RPMI8226 (cell line): ENCODE measurements around the gene SWAP70.

Experiments
- DNase-seq: peaks from one replicate; pipeline ENCODE4 v3.0.0-alpha.2; 2015

Gene SWAP70

DNA sequence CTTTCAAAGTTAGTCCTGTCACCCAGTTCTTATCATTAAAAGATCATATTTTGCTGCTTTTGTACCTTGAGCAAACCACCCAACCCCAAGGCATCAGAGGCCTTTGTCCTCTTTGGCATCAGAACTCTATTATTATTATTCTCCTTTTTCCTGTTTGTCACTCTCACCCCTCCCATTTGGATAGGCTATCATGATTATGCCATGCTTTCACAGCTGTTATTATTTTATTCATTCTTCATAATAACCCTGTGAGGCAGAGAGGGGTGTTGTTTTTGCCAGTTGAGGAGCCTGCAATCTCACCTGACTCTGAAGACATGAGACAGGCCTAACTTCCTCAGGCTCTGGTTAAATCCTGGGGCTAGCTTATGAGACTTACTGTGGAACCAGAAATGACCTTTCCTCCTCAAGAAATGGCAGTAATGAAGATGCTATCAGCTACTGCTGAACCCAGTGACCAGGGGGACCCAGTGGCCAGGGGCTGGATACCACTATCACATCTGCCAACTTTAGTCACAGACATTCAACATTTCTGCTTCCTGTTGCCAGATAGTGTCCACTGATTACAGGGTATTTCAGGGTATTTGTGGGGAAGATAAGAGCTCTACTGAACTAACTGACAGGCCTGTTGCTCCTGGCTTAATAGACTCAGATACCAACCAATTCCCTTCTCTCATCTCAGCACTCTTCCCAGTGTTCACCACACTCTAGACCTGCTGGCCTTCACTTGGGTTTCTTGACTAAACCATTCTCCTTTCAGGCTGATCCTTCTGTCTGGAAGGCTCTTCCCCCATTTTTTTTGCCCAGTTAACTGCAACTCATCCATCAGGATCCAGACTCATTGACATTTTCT is 11.8 kb upstream of the SWAP70 start:
- DNase-seq, result no peak

DNA sequence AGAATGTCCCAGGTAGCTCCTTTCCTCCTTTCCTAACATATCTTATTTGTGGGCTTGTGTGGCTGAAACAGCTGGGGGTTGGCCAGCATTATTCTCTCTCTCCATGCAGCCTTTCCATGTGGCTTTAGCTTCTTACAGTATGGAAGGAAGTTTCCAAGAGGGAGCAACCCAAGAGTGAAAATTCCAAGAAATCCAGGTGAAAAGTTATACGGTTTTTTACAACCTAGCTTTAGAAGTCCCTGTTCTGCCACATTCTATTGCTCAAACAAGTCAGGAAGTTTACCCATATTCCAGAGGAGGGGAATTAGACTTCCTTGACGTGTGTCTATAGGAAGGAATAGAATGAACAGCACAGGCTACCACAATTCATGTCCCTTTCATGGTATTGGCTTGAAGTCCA is 10.0 kb upstream of the SWAP70 start:
- no peak for DNase-seq

DNA sequence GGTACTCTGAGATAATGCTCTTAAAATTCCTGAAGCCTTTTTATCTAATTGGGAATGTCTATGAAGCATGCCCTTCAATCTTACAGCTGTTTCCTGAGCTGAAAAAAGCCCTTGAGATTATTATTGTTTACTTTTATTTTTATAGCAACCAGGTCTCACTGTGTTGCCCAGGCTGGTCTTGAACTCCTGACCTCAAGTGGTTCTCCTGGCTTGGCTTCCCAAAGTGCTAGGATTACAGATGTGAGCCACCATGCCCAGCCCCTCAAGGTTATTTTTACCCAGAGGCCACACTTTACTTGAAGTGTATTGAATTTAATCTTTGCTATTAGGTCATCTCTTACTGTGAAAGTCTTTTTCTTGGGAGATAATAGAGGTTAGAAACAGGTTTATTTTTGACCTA is 7.0 kb upstream of the SWAP70 start:
- DNase-seq, result no peak

DNA sequence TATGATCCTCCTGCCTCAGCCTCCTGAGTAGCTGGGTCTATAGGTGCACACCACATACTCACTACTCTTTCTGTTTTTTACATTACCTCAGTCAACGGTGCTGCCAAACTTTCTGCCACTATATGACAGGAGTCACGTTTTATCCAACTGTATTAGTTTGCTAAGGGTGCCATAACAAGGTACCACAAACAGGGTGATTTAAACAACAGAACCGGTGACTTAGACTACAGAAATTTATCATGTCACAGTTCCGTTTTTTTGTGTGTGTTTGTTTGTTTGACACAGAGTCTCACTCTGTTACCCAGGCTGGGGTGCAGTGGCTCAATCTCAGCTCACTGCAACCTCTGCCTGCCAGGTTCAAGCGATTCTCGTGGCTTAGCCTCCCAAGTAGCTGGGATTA is 6.3 kb upstream of the SWAP70 start:
- no peak for DNase-seq

DNA sequence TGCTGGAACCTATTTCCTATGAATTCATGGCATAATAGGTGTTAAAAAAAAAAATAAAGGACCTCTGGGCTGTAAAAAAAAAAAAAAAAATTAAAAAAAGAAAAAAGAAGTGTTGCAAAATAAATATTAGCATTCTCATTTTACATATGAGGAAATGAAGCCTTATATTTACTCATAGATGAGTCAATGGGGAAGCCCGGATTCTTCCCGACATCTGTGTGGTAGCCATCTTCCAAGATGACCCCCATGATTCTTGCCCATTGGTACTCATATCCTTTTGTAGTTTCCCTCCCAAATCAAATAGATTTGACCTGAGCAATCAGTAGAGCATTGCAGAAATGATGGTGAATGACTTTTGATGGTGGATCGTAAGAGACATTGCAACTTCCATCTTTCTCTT is 3.0 kb upstream of the SWAP70 start:
- no peak for DNase-seq

DNA sequence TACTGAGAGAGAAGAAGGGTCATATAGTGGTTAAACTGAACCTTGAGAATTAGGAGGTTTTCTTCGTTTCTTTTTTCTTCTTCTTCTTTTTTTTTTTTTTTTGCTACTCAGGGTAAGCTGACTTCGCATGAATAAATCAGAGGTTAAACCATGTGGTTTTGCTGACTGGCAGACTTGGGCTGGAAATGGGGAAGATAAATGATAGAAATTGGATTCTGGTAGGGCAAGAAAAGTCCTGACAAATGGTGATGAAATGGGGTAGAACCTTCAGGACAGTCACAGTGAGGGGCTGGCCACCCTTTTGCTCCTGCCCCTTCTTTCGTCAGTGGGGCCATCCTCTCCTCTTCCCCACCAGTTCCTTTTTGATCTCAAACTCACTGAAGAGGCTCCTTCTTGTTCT is 1.6 kb upstream of the SWAP70 start:
- DNase-seq, result peak; percentile 38

DNA sequence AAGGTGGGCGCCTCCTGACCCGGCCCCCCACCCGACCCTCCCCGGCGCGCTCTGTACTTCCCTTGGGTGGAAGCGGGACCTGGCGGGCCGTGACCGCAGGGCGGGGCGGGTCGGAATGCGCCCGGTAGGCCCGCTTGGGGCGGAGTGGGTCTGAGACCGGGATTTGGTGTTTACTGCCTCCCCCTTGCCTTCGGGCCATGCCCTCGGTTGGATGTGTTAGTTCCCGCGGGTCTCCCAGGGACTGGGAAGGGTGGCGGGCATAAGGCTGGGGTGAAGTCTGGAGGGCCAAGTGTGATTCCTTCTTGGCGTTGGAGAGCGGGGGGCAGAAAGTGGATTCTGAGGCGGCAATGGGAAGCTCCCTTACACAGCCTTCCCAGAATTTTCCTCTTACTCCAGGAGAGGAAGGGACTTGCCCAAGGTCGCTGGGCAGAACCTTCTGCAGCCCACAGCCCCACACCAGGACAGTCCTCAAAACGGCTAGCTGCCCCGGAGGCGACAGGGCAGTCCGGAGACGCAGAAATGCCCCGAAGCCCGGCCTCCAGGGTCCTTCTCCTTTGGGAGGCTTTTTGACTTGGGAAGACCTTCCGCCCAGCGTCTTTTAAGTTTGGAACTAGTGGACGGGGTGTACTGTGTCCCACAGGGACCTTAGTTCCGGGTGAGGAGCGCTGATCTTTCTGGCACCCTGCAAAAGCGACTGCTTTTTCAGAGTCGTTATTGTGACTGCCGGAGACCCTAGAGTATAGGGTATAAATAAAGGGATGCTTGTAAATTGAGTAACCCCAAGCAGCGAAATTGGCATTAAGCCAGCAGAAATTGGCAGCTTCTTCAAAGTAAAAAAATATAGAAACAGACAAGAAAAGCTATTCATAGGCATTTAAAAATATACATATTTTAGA is 647 bp downstream of the SWAP70 start:
- DNase-seq, result no peak

DNA sequence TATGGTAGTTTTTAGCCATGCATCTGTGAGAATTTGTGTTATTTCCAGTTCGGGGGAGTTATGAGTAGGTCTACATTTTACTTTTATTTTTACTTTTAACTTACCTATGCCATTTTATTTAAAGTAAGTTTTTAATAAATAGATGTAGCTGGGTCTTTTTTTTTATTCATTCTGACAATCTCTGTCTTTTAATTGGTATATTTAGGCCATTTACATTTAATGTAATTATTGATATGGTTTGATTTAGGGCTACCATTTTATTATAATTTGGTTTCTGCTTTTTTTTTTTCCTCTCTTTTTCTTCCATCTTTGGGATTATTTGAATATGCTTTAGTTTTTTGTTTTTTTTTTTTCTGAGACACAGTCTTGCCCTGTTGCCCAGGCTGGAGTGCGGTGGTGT is 1.9 kb downstream of the SWAP70 start:
- DNase-seq, result no peak

DNA sequence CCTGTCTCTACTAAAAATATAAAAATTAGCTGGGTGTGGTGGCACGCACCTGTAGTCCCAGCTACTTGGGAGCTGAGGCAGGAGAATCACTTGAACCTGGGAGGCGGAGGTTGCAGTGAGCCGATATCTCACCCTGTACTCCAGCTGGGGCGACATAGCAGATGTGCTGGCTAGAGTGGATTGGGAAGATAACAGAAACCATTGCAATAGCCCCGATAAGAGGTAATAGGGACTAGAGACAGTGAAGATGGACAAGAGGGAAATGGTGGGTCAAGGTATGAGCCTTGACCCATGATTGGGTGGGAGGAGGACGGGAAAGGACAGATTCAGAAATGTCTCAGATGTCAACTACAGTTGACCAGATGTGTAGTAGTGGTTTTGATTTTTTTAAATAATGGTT is 6.1 kb downstream of the SWAP70 start:
- DNase-seq, result no peak

DNA sequence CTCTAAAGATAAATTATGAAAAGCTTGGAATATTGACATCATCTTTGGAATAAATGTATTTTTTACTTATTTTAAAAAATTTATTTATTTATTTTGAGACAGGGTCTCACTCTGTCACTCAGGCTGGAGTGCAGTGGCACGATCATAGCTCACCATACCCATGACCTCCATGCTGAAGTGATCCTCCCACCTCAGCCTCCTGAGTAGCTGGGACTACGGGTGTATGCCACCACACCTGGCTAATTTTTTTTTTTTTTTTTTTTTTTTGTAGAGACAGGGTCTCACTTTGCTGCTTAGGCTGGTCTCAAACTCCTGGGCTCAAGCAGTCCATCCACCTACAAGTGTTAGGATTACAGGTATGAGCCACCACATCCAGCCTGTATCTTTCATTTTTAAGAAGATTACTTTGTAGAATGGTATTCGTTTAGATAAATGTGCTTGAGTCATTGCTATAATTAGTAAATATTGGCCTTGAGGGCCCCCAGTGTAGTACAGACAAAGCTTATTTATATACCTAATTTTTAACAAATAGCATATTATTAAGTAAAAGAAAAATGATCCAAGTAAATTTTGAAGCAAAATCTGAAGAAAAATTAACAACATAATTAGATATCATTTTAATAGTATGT is 8.5 kb downstream of the SWAP70 start:
- DNase-seq, result no peak

DNA sequence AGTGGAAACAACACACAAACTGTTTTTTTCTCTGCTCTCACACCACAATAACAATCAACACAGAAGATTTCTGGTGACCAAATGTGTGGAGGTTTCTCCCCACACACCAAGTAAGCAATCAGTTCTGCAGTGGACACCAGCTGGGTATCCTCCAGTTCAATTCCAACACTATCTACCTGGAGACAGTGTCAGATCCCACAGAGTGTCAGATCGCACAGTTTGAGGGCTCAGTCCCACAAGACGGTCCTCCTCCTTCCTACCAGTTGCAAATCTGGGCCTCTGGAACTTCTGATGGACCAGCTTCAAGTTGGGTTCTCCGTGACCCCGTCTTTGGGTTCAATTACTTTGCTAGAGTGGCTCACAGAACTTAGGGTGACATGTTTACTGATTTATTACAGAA is 9.0 kb downstream of the SWAP70 start:
- DNase-seq, result no peak

DNA sequence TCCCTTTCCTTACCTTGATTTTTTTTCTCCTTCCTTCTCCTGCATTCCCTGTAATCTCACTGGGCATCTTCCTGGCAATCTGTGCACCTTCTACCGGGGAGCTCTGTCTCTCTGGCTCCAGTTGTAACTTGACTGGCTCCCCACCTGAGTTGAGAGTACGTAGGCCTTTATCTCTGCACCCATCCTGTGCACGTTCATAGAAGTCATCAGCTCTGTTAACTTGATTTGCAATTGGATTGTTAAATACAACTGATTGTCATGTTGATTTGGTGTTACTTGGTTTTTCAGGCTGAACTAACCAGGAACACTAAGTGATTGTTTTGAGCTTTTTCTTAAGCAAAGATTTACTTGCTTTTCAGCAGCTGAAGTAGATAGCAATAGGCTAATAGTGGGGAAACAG is 11.8 kb downstream of the SWAP70 start:
- no peak for DNase-seq

DNA sequence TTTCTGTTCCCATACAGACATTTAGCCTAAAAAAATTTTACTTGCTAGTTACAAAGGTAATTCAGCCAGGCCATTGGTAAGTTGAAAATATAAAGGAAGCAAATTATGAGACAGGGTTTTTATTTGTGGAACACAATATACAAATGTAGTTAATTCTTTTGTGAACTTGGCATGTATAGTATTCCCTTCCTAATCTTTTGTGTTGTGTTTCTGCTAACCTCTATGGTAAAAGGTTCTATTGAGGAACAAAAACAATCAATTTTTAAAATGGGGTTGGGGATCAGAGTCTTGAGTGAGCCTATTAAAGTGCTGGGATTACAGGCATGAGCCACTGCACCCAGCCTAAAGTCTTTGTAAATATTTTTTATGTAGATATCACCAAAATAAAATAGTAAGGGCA is 14.1 kb downstream of the SWAP70 start:
- no peak for DNase-seq

DNA sequence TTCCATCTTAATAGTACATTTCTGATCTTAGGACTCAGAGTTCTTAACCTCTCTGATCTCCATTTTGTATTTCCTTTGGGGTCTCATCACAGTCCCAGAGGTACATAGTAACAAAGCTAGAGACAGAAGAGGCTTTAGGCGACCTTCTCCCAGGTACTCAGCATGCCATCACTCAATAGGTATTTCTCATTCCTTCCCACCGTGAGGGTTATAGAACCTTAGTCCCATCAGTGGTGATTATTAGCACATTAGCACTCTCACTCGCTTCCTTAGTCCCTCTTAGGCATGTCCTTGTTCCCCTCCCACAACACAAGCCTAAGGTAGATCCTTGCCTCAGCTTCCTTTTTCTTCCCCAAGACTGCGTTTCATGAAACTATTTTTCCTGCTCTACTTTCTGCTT is 14.7 kb downstream of the SWAP70 start:
- DNase-seq, result no peak

DNA sequence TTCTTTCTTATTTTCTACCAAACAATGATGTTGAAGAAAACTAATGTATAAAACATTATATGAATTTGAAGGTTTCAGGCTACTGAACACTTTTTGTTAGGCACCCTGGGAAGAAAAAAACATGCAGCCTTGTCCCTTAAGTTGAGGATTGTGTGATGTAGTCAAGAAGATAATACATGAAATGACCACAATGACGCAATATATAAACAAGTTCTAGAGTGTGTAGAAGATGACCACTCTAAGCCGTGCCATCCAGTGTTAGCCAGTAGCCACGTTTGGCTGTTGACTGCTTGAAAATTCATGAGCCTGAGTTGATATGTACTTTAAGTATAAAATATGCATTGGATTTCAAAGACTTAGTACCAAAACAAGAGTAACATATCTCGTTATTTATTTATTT is 16.2 kb downstream of the SWAP70 start:
- DNase-seq, result no peak

DNA sequence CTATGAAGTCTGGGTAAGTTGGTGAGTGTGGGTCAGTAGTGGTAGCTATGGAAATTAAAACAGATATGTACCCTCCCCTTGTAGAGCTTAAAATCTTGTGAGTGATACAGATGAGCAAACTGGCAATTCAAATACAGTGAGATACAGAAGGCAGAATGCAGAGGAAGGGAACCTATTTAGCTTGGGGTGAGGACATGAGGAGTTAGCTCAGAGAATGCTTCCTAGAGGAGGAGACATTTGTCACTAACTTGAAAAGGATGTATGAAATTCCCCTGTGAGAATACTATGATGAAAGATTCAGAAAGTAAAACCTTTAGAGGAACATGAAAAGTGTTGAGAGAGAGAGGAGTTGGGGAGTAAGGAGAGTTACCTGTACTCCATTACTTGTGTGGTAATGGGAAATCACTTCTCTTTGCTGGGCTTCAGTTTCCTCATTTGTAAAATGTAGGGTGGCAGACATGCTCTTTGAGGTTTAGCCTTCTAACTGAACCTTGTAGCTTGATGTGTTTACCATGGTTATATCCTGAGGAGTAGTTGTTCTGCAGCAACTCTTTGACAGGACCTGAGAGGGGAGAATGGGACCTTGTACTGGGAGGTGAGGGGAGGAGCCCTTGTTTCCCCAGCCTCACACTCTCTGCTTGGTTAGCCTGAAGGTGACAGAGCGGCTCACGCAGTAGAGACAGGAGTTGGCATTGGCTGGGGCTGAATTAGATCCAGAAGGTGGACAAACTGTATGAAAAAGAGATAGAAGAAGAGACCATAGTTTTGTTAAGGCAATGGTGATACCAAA is 17.9 kb downstream of the SWAP70 start:
- no peak for DNase-seq

DNA sequence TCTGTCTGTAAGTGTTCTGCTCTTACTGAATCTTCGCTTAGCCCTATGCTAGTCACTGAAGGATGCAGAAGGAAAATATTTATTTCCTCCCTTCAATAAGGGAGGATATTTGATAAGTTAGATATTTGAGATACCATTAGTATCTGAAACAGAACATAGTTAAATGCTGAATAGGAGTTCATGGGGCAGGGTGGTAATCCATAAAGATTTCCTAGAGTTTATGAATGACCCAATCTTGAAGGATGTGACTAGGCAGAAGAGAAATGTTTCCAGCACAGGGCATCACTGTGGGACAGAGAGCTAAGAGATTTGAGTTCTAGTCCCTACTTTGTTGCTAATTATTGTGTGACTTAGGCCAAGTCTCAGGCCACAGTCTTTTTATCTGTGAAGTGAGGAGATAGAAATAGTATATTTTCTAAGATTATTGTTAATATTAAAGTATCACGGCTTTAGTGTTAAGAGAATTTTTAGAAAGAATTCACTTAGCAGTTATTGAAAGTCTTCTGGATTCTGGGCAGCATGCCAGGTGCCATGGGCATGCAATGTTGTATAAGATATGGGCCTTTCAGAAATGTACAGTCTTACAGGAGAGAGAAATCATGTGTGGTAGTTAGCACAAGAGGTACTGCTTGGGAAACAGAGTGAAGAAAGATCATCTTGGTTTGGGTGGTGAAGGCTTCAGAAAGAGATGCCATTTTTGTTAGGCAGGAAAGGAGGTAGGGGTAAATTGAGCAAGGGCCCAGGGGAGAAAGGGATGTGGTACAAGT is 24.0 kb downstream of the SWAP70 start:
- DNase-seq, result peak; percentile 8

DNA sequence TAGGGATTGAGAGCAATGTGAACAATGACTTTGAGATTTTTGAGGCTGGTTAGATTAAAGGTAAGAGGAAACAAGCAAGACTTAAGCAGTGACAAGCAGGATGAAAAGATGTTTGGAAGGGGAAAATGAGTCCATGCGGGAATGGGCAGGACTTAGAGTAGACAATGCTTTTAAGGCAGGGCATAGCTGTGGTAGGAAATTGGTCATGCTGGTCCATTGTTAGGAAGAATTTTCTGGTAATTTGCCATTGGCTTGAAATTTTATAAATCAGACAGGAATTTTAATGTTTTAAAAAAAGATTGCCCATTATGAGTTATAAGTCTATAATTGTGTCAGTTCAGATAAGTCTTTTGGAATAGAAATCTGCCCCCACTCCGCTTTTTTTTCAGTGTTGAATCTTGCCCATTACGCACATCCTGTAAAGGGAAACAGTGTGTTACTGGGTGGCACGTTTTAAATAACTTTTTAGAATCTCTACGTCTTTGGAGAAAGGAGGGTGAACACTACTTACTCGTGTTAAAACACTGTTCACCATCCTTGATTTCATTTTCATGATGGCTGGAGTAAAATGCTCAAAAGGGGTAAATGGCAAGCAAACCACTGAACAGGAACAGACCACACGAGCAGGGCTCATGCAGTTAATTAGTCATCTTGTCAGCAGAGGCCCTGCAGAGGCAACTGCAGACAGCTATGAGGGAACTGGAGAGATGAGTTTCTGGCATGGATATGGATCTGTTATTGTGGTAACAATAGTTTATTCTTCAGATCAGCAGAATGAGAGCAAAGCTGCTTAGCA is 25.0 kb downstream of the SWAP70 start:
- DNase-seq, result no peak

DNA sequence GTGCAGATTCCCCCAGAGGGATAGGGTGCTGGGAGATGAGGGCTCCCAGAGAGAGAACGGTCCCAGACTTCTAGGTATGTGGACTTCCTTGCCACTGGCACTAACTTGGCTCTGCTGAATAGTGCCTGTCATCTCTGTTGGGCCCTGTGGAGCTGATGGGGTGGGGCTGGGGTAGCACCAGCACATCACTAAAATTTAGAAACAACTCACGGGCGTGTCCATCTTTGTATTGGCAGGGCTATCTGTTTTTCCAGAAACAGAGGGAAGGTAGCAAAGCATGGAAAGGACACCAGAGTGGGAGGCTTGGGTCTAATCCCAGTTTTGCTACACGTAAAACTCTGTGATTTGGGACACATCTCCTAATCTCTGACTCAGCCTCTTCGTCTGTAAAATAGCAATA is 25.8 kb downstream of the SWAP70 start:
- DNase-seq, result no peak

DNA sequence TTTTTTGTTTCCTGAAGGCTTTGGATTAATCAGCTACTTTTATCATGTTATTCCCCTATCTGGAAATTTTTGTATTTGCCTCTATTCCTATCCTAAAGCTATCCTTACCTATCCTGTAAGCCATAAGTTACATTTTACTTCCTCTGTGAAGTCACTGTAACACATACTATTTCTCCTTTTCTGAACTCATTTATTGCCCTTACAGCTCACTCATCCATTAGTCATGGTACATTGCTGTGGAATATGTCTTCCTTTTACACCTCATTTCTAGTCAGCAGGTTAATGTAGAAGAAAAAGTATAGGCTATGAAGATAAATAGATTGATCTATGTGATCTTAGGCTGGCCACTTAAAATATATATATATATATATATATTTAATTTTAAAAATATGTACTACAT is 28.0 kb downstream of the SWAP70 start:
- no peak for DNase-seq

DNA sequence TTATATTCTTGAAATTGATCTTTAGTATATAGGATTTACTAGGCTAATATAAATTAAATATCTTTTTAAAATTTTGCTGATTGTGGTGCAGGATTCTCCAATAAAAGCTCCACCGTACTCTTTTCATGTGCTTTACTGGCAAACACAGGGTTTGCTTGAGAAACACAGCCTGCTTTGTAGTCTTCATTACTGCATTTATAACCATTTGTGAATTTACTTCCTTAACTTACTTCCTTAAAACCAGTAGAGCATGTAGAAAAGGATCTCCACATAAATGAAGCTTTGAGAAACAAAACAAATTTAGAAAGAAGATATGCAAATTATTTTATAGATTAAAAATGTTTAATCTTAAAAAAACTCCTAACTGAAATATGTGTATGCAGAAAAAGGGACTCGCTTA is 28.8 kb downstream of the SWAP70 start:
- DNase-seq, result no peak
